Lung (tissue), 12 donors: Measurements from ENCODE around the gene PKN2. TPM values are rescaled to one million over a fixed set of nuclear protein-coding genes. Genes with fewer than 3 reads are reported as not detected.

Experiments used
- ATAC-seq: fragments of 200-7000 bp; cut with Tn5 transposase; one replicate; pipeline ENCODE4 v1.9.1; 2020; ENCODE audit warnings: moderate number of reproducible peaks; ENCODE audit not compliant: insufficient read depth, low FRiP score
- DNase-seq, 3 donors: peaks; one replicate each; pipeline ENCODE4 v3.0.0-alpha.2; 2013 to 2017
- H3K27ac ChIP-seq, 2 donors: one replicate each; pipeline ENCODE4 v1.5.1; 2013; ENCODE audit warnings: mild to moderate bottlenecking in 2 of 2, moderate library complexity in 2 of 2, control low read depth in 1 of 2, inconsistent platforms in 1 of 2, low read depth in 1 of 2, low read length in 1 of 2
- H3K27me3 ChIP-seq, 3 donors: one replicate each; pipeline ENCODE4 v1.5.1; 2013; ENCODE audit warnings: low read length in 2 of 3; ENCODE audit not compliant: control insufficient read depth in 3 of 3, insufficient read depth in 3 of 3
- H3K36me3 ChIP-seq, 4 donors: one replicate each; pipeline ENCODE4 v1.5.1; 2013; ENCODE audit warnings: low read length in 4 of 4, mild to moderate bottlenecking in 1 of 4, moderate library complexity in 1 of 4; ENCODE audit not compliant: control insufficient read depth in 4 of 4, insufficient read depth in 4 of 4
- H3K4me1 ChIP-seq, 5 donors: one replicate each; pipeline ENCODE4 v1.5.1; 2013; ENCODE audit warnings: low read length in 5 of 5, mild to moderate bottlenecking in 2 of 5, moderate library complexity in 1 of 5; ENCODE audit not compliant: control insufficient read depth in 5 of 5, insufficient read depth in 5 of 5
- H3K4me3 ChIP-seq: one replicate; pipeline ENCODE4 v1.5.1; 2013; ENCODE audit warnings: mild to moderate bottlenecking, control low read depth, moderate library complexity
- H3K9ac ChIP-seq, 2 donors: one replicate each; pipeline ENCODE4 v1.5.1; 2013; ENCODE audit warnings: low read length in 2 of 2, control low read depth in 1 of 2; ENCODE audit not compliant: insufficient read depth in 1 of 2
- H3K9me3 ChIP-seq, 4 donors: one replicate each; pipeline ENCODE4 v1.5.1; 2013; ENCODE audit warnings: low read length in 3 of 4, mild to moderate bottlenecking in 1 of 4, moderate library complexity in 1 of 4; ENCODE audit not compliant: control insufficient read depth in 4 of 4, insufficient read depth in 3 of 4
- CTCF ChIP-seq: IDR thresholded peaks from 2 replicates; pipeline ENCODE4 v1.5.1; 2012; ENCODE audit warnings: mild to moderate bottlenecking; ENCODE audit errors: control extremely low read depth, extremely low read depth
- WGBS, 2 donors: extraction: QIAGEN DNeasy Blood & Tissue Kit; methylation state at CpG; one replicate each; pipeline ENCODE4 v1.1.7; 2013; 5-methylcytosine and 5-hydroxymethylcytosine counted together
- polyA plus RNA-seq, 2 donors: library from polyadenylated mRNA; stranded (reverse); fragments of 200-250 nt; gene quantifications; one replicate each; pipeline ENCODE4 v1.2.1, GENCODE V29; 2013
- total RNA-seq, 2 donors: library from RNA; depleted of rRNA in 1 of 2; stranded (reverse); fragments of >200 nt in 1 of 2; gene quantifications; one replicate each; pipeline ENCODE4 v1.2.1, GENCODE V29; 2014 to 2021
- donor health status: control.
- donor health status: control.
- donor health status: Bipolar disorder and iron deficiency.
- donor health status: healthy.
- donor health status: DM: yes; HTN: yes; CAD: no.

PKN2 gene
- total and polyA plus RNA-seq, 4 donors, result 9.5 to 130 (median 24.8) TPM

- ATAC-seq, result peak; percentile 49
- DNase-seq, result peak; percentile 86 to 92 (median 90)
- H3K27ac ChIP-seq, result peak overlapping the region; percentile 98 to 99
- H3K9me3 ChIP-seq, result no peaks in the 10 kb centered on the region
- peaks cover 0 to 27% (median 5%) of the 10 kb centered on the region in 5 donors for H3K4me1 ChIP-seq
- H3K9ac ChIP-seq, result peak overlapping the region; percentile 52 to 98
- TF ChIP-seq CTCF, result no peak
- H3K4me3 ChIP-seq, result peak overlapping the region; percentile 85
- WGBS, 2 donors, result 0 to 1% methylated on average over 35 to 58 of the region's 58 CpGs
- peaks cover 0 to 4% (median 0%) of the 10 kb centered on the region in 4 donors for H3K36me3 ChIP-seq
- no peaks in the 10 kb centered on the region for H3K27me3 ChIP-seq
Observed at GRCh38 chr1:88684482-88685258, 597 bp downstream of the PKN2 start.

- Histone ChIP-seq H3K4me1 (peaks cover 0 to 29% (median 5%) of the 10 kb centered on the region in 5 donors), H3K27me3 (no peaks in the 10 kb centered on the region), H3K36me3 (peaks cover 0 to 4% (median 0%) of the 10 kb centered on the region in 4 donors), H3K27ac (peak overlapping the region in 1 of 2 donors; percentile 98), H3K4me3 (peak overlapping the region; percentile 85), H3K9me3 (no peaks in the 10 kb centered on the region), H3K9ac (peak overlapping the region; percentile 52 to 98)
- TF ChIP-seq CTCF, result no peak
- ATAC-seq (no peak), DNase-seq (no peak)
- WGBS, 2 donors, result 0 to 1% methylated on average over 7 of the region's 7 CpGs
Observed at GRCh38 chr1:88685259-88685620, 1.2 kb downstream of the PKN2 start.

GRCh38 chr1:88691540-88691939 is 7.5 kb downstream of the PKN2 start:
- DNase-seq (no peak), ATAC-seq (no peak)
- 90 to 92% methylated on average over 3 of the region's 3 CpGs for WGBS, 2 donors
- H3K27me3 ChIP-seq, result no peaks in the 10 kb centered on the region
- H3K4me3 ChIP-seq, result no peak overlapping the region
- no peaks in the 10 kb centered on the region for H3K9me3 ChIP-seq
- H3K27ac ChIP-seq, result no peak overlapping the region
- no peak for TF ChIP-seq CTCF
- H3K4me1 ChIP-seq, result peaks cover 0 to 11% (median 2%) of the 10 kb centered on the region in 5 donors
- peaks cover 0 to 22% (median 4%) of the 10 kb centered on the region in 4 donors for H3K36me3 ChIP-seq
- no peak overlapping the region for H3K9ac ChIP-seq

- no peak for ATAC-seq
Observed at GRCh38 chr1:88695781-88696180, 11.7 kb downstream of the PKN2 start.

More at GRCh38 chr1:88695781-88696180, 11.7 kb downstream of the PKN2 start:
- H3K9ac ChIP-seq, result no peak overlapping the region
- no peak overlapping the region for H3K27ac ChIP-seq
- peaks cover 0 to 22% (median 4%) of the 10 kb centered on the region in 4 donors for H3K36me3 ChIP-seq
- no peaks in the 10 kb centered on the region for H3K27me3 ChIP-seq
- 79 to 82% methylated on average over 3 of the region's 3 CpGs for WGBS, 2 donors
- no peak for DNase-seq
- H3K4me1 ChIP-seq, result peaks cover 0 to 7% (median 5%) of the 10 kb centered on the region in 5 donors
- no peak overlapping the region for H3K4me3 ChIP-seq
- TF ChIP-seq CTCF, result no peak
- no peaks in the 10 kb centered on the region for H3K9me3 ChIP-seq
